CMK (cell line): ENCODE measurements around the gene CBR4.
"Not testable (repeated sequence)": the region's sequence is repeated elsewhere in the genome, so short reads cannot be mapped to it uniquely, and the experiment has no call there.

ENCODE experiments used
- DNase-seq: peaks from one replicate; pipeline ENCODE4 v3.0.0-alpha.2; 2010; ENCODE audit warnings: low read depth

The CBR4 gene

DNA sequence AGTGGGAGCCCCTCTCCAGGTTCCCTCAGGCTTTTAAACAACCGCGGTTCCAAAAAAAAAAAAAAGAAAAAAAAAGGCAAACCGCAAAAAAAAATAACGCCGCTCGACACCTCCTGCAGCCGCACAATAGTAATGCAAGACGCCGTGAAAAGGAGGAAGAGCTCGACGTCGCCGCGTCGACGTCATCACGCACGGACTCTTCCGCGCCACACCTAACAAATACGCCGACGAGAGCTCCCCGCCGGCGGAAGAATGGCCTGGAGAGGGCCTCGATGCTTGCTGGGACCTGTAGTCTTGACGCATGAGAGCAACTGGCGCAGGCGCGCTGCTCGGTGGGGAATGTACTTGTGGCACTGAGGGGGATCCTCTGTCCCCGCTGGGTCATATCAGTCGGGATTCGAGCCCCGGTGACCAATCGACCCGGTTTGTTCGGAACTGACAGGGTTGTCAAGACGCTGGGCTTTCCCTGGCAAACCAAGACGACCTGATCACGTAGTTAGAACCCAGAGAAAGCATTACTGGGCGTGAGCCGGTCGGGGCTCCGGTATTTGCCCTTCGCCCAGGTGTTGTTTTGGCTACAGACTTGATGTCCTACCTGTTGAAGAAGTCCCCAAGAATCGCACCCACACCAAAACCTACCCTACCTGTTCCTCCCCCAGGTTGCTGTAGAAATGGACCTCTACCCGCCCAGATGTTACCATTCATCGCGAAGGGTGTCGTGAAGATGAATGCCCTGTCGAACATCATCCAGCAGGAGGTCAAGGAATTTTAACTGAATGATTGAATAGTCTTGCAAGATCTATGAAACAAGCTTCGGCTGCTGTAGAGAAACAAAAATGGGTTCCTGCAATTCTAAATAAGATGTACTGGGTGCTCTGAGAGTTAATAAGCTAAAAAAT lies at the start of gene CBR4:
Gene CBR4, minus strand, starts transcription at position 131 of the 899 bp plus-strand sequence. CDS start 166 bp downstream, outside the sequence.
- peak; percentile 91 for DNase-seq

DNA sequence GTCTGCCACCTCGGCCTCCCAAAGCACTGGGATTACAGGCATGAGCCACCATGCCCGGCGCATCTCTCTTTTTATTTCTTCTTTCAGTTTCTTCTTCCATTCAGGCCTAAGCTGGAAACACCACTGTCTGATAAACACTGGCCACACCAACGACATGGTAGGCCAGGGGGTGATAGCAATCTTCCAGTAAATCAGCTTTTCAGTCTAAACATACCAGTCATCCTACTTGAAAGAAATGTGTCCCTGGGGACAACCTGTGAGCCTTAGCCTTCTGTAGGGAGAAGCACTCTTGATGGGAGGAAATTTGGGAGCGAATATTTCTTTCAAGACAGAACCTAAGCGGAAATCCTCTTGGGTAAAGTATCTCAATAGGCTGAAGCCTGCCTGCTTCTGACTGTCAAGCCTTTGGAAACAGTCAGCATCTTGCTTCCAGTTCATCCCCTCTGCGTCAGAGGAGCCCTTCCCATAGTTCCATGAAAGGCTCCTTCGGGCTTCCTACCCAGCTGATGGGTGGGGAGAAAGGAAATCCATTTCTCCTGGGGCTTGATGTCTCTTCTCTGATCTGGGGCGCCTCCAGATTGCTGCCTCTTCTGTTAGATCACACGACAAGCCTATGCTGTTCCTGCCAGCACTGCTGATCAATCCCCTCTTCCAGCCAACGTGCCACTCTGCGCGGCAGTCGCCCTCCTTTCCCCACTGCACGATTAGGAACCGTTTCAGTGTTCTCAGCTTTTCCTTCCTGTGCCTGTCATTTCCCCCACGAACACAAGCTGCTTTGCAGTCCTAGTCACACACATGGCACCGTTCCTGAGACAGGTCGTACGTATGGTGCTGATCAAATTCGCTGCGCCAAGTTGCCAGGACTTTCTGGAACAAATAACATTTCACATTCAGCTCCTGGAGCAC lies 49.5 kb upstream of the CBR4 start:
- DNase-seq = no peak

DNA sequence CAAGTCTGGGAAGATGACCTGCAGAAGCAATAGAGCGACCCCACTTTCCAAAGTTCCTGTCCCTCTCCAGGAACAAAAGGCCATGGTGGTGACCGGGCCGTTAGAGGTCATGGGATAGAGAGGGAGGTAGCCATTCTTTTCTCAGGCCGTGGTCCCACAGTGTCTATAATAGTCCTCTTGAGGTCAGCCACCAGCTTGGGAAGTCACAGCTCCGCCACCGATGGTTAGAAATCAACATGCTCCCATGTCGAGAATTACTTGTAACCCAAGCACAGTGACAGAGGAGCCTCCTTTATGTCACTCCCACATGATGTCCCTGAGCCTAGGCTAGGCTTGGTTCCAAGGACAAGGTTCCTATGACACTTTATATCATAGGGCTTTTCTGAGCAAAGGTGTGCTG lies 48.3 kb upstream of the CBR4 start:
- no peak for DNase-seq

GRCh38 chr4:169054879-169055278 lies 44.8 kb upstream of the CBR4 start:
- DNase-seq = no peak

GRCh38 chr4:169052594-169052945 lies 42.5 kb upstream of the CBR4 start:
- no peak for DNase-seq

GRCh38 chr4:169051761-169052593 lies 41.9 kb upstream of the CBR4 start:
- no peak for DNase-seq

DNA sequence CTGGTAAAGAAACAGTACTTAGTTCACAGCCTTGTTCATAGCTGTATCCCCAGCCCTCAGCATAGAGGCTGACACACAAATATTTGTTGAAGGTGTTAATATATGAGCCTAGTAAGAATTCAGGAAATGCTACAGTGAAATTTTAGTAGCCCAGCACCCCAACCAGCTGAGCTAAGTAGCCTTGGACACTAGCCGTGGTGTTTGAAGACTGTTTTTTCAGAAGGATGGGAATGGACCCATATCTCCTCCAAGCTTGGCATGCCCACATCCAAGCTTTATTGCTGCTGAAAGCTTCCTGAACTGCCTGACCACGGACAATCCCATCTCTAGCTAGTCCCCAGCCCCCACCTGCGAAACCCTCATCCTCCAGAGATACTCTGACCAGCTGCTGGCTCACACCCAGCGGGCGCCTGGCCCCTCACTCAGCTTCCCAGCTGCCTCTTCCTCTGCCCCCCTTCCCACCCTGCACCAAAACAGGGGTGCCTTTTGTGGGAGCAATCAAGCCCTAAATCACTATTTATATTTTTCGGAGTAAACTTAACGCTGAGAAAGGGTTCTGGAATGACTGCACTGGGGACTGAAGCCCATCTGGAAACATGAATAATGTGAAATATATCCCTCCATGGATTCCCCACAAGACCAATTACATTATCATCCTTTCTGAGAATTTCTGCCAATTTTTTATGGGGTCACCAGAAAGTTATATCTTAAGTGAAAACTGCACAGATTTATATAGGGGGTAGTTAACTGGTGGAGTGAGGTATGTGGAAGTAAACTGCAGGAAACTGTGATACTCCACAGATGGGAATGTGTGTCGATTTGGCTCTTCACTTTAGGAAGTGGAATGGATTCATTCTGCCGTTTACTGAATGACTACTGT lies 41.1 kb upstream of the CBR4 start:
- no peak for DNase-seq

- no peak for DNase-seq
Observed at GRCh38 chr4:169050284-169050683, 40.2 kb upstream of the CBR4 start.

DNA sequence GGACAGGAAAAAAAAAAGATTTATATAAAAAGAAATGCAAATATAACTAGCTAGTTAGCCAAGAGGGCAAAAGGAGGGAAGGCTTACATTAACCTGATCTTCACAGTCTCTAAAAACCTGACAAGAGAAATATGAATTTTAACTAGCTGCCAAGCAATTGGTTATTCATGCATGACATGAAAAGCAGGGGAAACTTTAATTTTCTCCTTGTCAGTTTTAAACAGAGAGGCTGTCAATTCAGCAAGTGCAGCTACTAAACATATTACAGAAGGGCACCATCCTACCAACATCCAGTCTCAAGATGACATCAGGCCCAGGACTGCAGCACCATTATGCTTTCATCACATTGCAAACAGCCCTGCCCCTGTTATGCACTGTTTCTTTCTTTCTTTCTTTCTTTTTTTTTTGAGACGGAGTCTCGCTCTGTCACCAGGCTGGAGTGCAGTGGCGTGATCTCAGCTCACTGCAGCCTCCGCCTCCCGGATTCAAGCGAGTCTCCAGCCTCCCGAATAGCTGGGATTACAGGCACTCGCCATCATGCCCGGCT lies 38.9 kb upstream of the CBR4 start:
- no peak for DNase-seq

DNA sequence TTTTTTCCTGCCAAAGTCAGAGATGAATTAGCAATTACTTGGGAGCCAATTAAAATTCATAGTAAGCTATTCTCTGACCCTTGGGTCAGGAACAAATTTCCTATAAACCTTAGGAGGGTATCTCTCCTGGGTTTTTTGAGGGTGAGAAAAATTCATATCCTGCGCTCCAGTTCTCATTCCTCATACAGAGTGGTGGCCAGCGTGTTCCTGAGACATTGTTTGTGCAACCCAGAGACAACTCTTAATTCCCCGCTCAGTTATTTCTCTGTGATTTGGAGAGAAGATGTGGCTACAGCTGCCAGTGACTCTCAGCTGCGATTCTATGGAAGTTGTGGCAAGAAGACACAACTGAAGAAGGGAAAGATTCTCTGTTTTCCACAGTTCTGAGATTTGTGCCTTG lies 37.9 kb upstream of the CBR4 start:
- DNase-seq = no peak

GRCh38 chr4:169045862-169046584 lies 36.0 kb upstream of the CBR4 start:
- DNase-seq = no peak

- no peak for DNase-seq
Observed at GRCh38 chr4:169044714-169045447, 34.8 kb upstream of the CBR4 start.

DNA sequence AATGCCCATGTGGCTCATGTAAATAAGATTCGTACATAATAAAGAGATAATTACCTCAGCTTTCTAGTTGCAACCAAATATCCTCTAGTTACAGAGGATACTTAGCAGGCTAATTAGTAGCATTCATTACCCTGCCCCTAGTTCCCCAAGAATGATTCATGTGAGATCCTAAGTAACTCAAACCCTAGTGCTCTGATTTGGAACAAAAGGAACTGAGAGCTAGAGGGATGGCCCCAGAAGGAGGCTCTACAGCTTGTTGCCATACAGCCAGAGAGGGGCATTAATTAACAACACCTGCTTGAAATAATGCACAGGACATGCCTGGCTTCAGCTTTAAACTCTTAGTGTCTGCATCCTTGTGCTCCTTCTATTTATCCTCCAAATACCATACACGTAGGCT lies 32.6 kb upstream of the CBR4 start:
- no peak for DNase-seq

DNA sequence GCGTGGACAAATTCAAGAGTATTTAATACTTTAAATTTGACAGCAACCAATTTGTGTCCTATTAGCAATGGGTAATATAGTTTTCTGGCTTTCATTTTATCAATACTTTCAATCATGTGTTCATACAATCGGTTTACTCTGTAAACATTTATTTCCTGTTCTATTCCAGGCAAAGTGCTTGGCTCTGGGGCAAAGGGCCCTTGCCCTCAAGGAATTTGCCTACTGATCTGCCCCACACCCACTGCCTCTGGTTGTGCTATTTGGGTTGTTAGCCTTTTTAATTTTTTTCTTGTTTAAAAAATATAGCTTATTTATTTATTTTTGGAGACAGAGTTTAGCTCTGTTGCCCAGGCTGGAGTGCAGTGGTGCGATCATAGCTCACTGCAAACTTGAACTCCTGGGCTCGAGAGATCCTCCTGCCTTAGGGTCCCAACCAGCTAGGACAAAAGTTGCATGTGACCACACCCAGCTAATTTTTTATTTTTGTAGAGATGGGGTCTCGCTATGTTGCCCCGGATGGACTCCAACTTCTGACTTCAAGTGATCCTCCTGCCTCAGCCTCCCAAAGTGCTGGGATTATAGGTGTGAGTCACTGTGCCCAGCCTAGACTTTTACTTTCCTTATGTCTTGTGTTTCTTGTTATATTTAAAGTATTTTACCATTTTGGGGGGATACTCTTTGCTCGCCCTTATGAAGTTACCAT lies 30.7 kb upstream of the CBR4 start:
- DNase-seq = no peak

DNA sequence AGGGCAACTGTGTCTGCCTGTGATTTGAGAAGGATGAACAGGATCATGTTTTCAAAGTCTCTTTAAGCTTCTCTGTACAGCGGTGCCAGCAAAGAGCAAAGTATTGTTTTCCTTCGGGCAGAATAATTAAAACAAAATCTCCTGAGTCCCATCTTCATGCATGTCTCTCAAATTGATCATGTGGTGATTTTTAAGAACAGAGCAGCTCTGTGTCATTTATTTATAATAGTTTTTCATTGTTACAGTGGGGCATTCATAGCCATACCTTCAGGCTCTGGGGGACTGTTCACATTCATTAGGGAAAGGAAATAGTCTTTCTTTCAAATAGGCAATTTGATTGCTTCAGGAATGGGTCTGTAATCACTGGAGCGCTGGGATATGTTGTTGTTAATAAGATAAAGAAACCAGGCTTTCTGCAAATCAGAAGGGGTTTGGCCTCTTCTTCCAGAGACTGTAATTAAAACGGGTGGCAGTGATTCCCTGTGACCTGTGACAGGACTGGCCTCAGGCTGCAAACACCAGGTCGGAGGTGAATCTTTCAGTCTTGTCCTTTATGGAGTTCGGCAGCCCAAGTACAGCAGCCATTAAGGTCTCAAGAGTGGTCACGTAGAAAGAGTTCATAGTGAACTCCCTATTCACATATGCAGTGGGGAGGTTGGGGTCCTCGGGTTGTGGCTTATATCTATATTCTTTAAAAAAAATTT lies 29.3 kb upstream of the CBR4 start:
- DNase-seq = no peak

DNA sequence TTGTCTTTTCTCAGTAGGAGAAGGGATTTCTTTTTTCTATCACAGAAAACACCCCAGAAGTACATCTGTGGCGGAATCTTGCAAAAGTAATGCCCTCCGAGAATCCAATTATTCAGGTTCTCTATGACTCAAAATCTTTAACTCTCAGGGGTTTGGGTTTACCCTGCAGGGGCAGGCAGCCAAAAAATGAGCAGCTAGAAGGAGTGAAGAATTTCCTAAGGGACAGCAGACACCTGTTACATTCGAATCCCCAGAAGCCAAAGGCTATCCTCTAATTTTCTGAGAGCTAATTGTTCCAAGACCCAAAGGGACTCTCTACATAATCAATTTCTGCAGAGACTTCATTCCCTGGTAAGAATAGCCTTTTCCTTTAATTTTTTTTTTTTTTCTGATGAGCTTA lies 27.5 kb upstream of the CBR4 start:
- DNase-seq = no peak

GRCh38 chr4:169035871-169036620 lies 26.0 kb upstream of the CBR4 start:
- not testable (repeated sequence) for DNase-seq
